Astrocyte of the spinal cord (primary cell): ENCODE results near the gene ANKRD12.
A peak's percentile ranks its signal among the peaks of the same experiment; 100 is the strongest.

Source experiments
- DNase-seq: peaks from one replicate; pipeline ENCODE4 v3.0.0; 2011; ENCODE audit warnings: low read depth, low spot score
- H3K4me3 ChIP-seq: 2 replicates; pipeline ENCODE4 v1.5.1; 2011; ENCODE audit warnings: low read depth, mild to moderate bottlenecking, low read length, moderate library complexity
- in situ Hi-C: cut with HindIII; loops from 2 replicates; pipeline ENCODE4 v1.10.0; 2017; ENCODE audit warnings: low sequenced_read_pairs
- TF ChIP-seq, protein P1 (sequence below): IDR thresholded peaks from 2 replicates; pipeline ENCODE4 v1.5.1; 2012; ENCODE audit warnings: low read depth, mild to moderate bottlenecking, low read length, inconsistent platforms

ANKRD12 gene

DNA sequence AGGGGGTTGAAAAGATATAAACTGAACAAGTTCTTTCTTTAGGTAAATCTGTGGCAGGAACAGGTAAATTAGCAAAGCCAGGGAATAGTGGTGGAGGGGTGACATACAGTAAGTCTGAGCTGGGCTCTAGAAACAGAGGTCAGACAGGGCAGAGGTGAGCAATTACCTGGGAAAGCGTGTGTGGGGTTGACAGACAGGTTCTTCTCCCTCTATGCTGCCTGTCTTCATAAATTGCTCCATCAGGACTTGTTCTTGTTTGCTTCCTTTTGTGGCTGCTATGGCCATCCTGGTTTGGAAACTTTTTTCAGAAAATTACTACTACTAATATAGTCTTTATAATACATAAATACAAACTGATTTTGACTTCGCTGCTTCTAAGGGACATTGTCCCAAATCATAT is 3.4 kb upstream of the ANKRD12 start:
- H3K4me3 ChIP-seq = no peak overlapping the region
- TF ChIP-seq, protein P1, sequence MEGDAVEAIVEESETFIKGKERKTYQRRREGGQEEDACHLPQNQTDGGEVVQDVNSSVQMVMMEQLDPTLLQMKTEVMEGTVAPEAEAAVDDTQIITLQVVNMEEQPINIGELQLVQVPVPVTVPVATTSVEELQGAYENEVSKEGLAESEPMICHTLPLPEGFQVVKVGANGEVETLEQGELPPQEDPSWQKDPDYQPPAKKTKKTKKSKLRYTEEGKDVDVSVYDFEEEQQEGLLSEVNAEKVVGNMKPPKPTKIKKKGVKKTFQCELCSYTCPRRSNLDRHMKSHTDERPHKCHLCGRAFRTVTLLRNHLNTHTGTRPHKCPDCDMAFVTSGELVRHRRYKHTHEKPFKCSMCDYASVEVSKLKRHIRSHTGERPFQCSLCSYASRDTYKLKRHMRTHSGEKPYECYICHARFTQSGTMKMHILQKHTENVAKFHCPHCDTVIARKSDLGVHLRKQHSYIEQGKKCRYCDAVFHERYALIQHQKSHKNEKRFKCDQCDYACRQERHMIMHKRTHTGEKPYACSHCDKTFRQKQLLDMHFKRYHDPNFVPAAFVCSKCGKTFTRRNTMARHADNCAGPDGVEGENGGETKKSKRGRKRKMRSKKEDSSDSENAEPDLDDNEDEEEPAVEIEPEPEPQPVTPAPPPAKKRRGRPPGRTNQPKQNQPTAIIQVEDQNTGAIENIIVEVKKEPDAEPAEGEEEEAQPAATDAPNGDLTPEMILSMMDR = no peak
- DNase-seq = no peak
- in situ Hi-C loops = no loop called here

GRCh38 chr18:9135081-9135911 is 1.3 kb upstream of the ANKRD12 start:
- in situ Hi-C loops = no loop called here

GRCh38 chr18:9135912-9136314 is 668 bp upstream of the ANKRD12 start:
- TF ChIP-seq, protein P1 = no peak
- H3K4me3 ChIP-seq = peak overlapping the region; percentile 75
- DNase-seq = no peak
- in situ Hi-C loops = no loop called here

More at GRCh38 chr18:9135081-9135911, 1.3 kb upstream of the ANKRD12 start:
- H3K4me3 ChIP-seq = peak overlapping the region; percentile 75
- no peak for DNase-seq
- TF ChIP-seq, protein P1 = no peak

DNA sequence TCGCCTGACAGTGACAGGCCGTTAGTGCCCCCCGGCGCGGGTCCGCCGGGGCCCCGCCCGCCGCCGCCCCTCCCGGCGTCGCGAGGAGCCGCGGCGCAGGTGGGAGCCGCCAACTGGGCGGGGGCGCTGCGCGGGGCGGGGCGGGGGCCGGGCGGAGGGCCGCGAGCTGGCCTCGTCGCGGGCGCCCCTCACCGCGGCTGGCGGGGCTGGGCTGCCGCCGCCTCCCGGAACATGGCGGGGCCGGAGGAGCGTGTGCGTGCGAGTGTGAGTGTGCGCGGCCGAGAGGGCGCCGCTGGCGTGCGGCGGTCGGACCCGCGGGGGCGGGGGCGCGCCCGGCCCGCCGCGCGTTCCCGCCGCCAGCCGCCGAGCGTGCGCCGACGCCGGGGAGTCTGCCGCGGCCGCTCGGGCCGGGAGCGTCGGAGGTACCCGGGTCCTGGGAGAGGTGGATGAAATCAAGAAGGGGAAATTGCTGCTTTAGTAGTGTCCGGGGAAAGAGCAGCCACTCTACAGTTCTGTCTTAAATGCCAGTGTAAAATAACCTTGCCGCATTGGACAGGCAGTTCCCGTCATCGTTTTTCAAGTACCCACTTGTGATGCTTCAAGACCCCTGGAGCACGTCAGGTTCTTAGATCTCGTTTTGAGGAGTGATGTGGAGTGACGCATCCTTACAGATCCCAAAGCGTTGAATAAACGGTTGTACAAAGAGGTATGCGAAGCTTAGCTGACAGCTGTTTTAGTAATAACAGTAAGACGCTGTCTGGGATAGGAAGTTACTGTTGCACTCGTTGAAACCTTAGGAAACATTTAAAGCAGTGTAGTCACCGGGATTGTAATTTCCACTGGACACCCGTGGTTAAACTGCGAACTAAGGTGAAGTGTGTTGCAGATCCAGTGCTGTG is 836 bp downstream of the ANKRD12 start:
- H3K4me3 ChIP-seq = peak overlapping the region; percentile 83
- in situ Hi-C loops = no loop called here
- TF ChIP-seq, protein P1 = no peak
- peak; percentile 80 for DNase-seq

GRCh38 chr18:9139400-9140039 is 2.9 kb downstream of the ANKRD12 start:
- DNase-seq = no peak
- in situ Hi-C loops = no loop called here
- no peak overlapping the region for H3K4me3 ChIP-seq
- TF ChIP-seq, protein P1 = no peak

DNA sequence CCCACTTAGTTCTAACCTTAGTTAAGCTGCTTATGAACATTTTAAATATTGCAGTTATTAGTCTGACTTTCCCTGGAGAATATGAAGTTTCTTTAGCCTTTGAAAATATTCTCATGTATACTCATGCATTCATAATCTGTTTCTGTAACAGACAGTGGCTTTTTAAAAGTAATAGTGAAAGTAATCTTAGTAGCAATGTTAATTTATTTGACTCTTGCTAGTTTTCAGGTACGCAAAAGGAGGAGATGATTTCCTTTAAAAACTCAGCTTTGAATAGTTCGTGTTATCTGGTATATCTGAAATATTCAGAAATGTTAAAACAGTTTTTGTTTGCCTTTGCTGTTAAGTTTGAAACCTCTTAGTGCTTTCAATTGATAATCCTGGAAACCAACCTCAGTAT is 3.8 kb downstream of the ANKRD12 start:
- in situ Hi-C loops = no loop called here
- no peak for DNase-seq
- TF ChIP-seq, protein P1 = no peak
- H3K4me3 ChIP-seq = no peak overlapping the region
